IgD-negative memory B cell (primary cell): Measurements from ENCODE around the gene KLHDC8B. TPM values are rescaled to one million over a fixed set of nuclear protein-coding genes. Genes with fewer than 3 reads are reported as not detected.
A peak's percentile ranks its signal among the peaks of the same experiment; 100 is the strongest.

Experiments
- H3K27ac Mint-ChIP-seq, 3 donors: one replicate each; pipeline ENCODE4 v1.8.0; 2020 to 2022; ENCODE audit warnings: mild to moderate bottlenecking in 3 of 3, mixed read lengths in 3 of 3, moderate library complexity in 1 of 3
- H3K27me3 Mint-ChIP-seq: one replicate; pipeline ENCODE4 v1.8.0; 2021; ENCODE audit warnings: mixed read lengths
- H3K36me3 Mint-ChIP-seq: one replicate; pipeline ENCODE4 v1.8.0; 2020; ENCODE audit warnings: mild to moderate bottlenecking, mixed read lengths
- H3K4me1 Mint-ChIP-seq, 3 donors: one replicate each; pipeline ENCODE4 v1.8.0; 2020 to 2022; ENCODE audit warnings: mixed read lengths in 3 of 3, mild to moderate bottlenecking in 1 of 3
- H3K4me3 Mint-ChIP-seq, 4 donors: one replicate each; pipeline ENCODE4 v1.8.0; 2020 to 2022; ENCODE audit warnings: mild to moderate bottlenecking in 4 of 4, mixed read lengths in 4 of 4, moderate library complexity in 3 of 4
- H3K9me3 Mint-ChIP-seq, 3 donors: one replicate each; pipeline ENCODE4 v1.8.0; 2020 to 2021; ENCODE audit warnings: mixed read lengths in 3 of 3, mild to moderate bottlenecking in 1 of 3
- polyA plus RNA-seq: library from polyadenylated mRNA; unstranded; fragments of 300-500 nt; fragmentation: Illumina TruSeq; gene quantifications from one replicate; pipeline ENCODE4 v1.2.3, GENCODE V29; 2021

KLHDC8B gene
- polyA plus RNA-seq, 1 donor from 2014 or later = 0.54 TPM

- Mint-ChIP-seq H3K36me3 (peaks cover 4% of the 10 kb centered on the region), H3K27ac (peak within 1 kb of the TSS; percentile 84 to 98 (median 90)), H3K4me1 (peaks cover 13 to 22% (median 16%) of the 10 kb centered on the region in 3 donors), H3K4me3 (peak within 1 kb of the TSS; percentile 85 to 96 (median 93)), H3K9me3 (no peaks in the 10 kb centered on the region), H3K27me3 (peaks cover 3% of the 10 kb centered on the region)
Observed at GRCh38 chr3:49165771-49166751, 5.3 kb upstream of the KLHDC8B start, which contains the start of gene CCDC71. Gene CCDC71, minus strand, starts transcription at chr3:49166331. Its CDS starts 2,123 bp downstream, at chr3:49164208.

- peak overlapping the region; percentile 85 to 94 (median 90) for H3K4me3 Mint-ChIP-seq
- H3K4me1 Mint-ChIP-seq = peaks cover 14 to 22% (median 18%) of the 10 kb centered on the region in 3 donors
- peaks cover 4% of the 10 kb centered on the region for H3K36me3 Mint-ChIP-seq
Observed at GRCh38 chr3:49166752-49167556, 4.4 kb upstream of the KLHDC8B start.

GRCh38 chr3:49170744-49171118 lies 667 bp upstream of the KLHDC8B start:
- Mint-ChIP-seq H3K36me3 (peaks cover 4% of the 10 kb centered on the region), H3K4me1 (peaks cover 5 to 10% (median 5%) of the 10 kb centered on the region in 3 donors), H3K4me3 (peak overlapping the region in 3 of 4 donors; percentile 81 to 91 (median 81)), H3K9me3 (no peaks in the 10 kb centered on the region), H3K27me3 (peaks cover 5% of the 10 kb centered on the region), H3K27ac (peak overlapping the region in 2 of 3 donors; percentile 25 to 94)

More at GRCh38 chr3:49166752-49167556, 4.4 kb upstream of the KLHDC8B start:
- no peaks in the 10 kb centered on the region for H3K9me3 Mint-ChIP-seq
- H3K27ac Mint-ChIP-seq = peak overlapping the region; percentile 68 to 98 (median 90)
- H3K27me3 Mint-ChIP-seq = peaks cover 5% of the 10 kb centered on the region

- peak overlapping the region in 3 of 4 donors; percentile 40 to 79 (median 45) for H3K4me3 Mint-ChIP-seq
- H3K9me3 Mint-ChIP-seq = no peaks in the 10 kb centered on the region
- H3K4me1 Mint-ChIP-seq = peaks cover 2 to 8% (median 5%) of the 10 kb centered on the region in 3 donors
- no peak overlapping the region for H3K27ac Mint-ChIP-seq
- H3K36me3 Mint-ChIP-seq = peaks cover 4% of the 10 kb centered on the region
- H3K27me3 Mint-ChIP-seq = peaks cover 5% of the 10 kb centered on the region
Observed at GRCh38 chr3:49171775-49172500, 540 bp downstream of the KLHDC8B start.

- no peak overlapping the region for H3K27ac Mint-ChIP-seq
- peaks cover 2 to 8% (median 5%) of the 10 kb centered on the region in 3 donors for H3K4me1 Mint-ChIP-seq
- H3K4me3 Mint-ChIP-seq = peak overlapping the region in 2 of 4 donors; percentile 39 to 40
- H3K27me3 Mint-ChIP-seq = peaks cover 5% of the 10 kb centered on the region
- no peaks in the 10 kb centered on the region for H3K9me3 Mint-ChIP-seq
- peaks cover 4% of the 10 kb centered on the region for H3K36me3 Mint-ChIP-seq
Observed at GRCh38 chr3:49172551-49173041, 1.2 kb downstream of the KLHDC8B start.

- Mint-ChIP-seq H3K9me3 (no peaks in the 10 kb centered on the region), H3K27me3 (peaks cover 12% of the 10 kb centered on the region), H3K27ac (no peak overlapping the region), H3K36me3 (peaks cover 4% of the 10 kb centered on the region), H3K4me1 (peaks cover 2 to 8% (median 5%) of the 10 kb centered on the region in 3 donors), H3K4me3 (no peak overlapping the region)
Observed at GRCh38 chr3:49173116-49173791, 1.9 kb downstream of the KLHDC8B start.

GRCh38 chr3:49173792-49174170 lies 2.4 kb downstream of the KLHDC8B start:
- Mint-ChIP-seq H3K36me3 (peaks cover 3% of the 10 kb centered on the region), H3K27ac (no peak overlapping the region), H3K27me3 (peaks cover 13% of the 10 kb centered on the region), H3K4me3 (no peak overlapping the region), H3K4me1 (peaks cover 2 to 8% (median 5%) of the 10 kb centered on the region in 3 donors), H3K9me3 (no peaks in the 10 kb centered on the region)

GRCh38 chr3:49174397-49174985 lies 3.1 kb downstream of the KLHDC8B start:
- Mint-ChIP-seq H3K4me3 (no peak overlapping the region), H3K9me3 (no peaks in the 10 kb centered on the region), H3K27me3 (peaks cover 16% of the 10 kb centered on the region), H3K27ac (no peak overlapping the region), H3K4me1 (peaks cover 2 to 8% (median 5%) of the 10 kb centered on the region in 3 donors), H3K36me3 (peaks cover 2% of the 10 kb centered on the region)

- peaks cover 17% of the 10 kb centered on the region for H3K27me3 Mint-ChIP-seq
- H3K9me3 Mint-ChIP-seq = no peaks in the 10 kb centered on the region
- H3K4me3 Mint-ChIP-seq = peak overlapping the region in 1 of 4 donors; percentile 23
- H3K27ac Mint-ChIP-seq = no peak overlapping the region
- peaks cover 2 to 6% (median 5%) of the 10 kb centered on the region in 3 donors for H3K4me1 Mint-ChIP-seq
- H3K36me3 Mint-ChIP-seq = no peaks in the 10 kb centered on the region
Observed at GRCh38 chr3:49175530-49175929, 4.1 kb downstream of the KLHDC8B start.

- peaks cover 16% of the 10 kb centered on the region for H3K27me3 Mint-ChIP-seq
- no peak overlapping the region for H3K4me3 Mint-ChIP-seq
- H3K36me3 Mint-ChIP-seq = no peaks in the 10 kb centered on the region
- peaks cover 0 to under 1% (median 0%) of the 10 kb centered on the region in 3 donors for H3K4me1 Mint-ChIP-seq
- no peak overlapping the region for H3K27ac Mint-ChIP-seq
- H3K9me3 Mint-ChIP-seq = no peaks in the 10 kb centered on the region
Observed at GRCh38 chr3:49177073-49177472, 5.7 kb downstream of the KLHDC8B start.

GRCh38 chr3:49180116-49180515 lies 8.7 kb downstream of the KLHDC8B start:
- Mint-ChIP-seq H3K4me1 (no peaks in the 10 kb centered on the region), H3K27me3 (peaks cover 16% of the 10 kb centered on the region), H3K27ac (no peak overlapping the region), H3K36me3 (no peaks in the 10 kb centered on the region), H3K9me3 (peaks cover 0 to 1% (median 0%) of the 10 kb centered on the region in 3 donors), H3K4me3 (no peak overlapping the region)

GRCh38 chr3:49181351-49181750 lies 10.0 kb downstream of the KLHDC8B start:
- peaks cover 0 to 1% (median 0%) of the 10 kb centered on the region in 3 donors for H3K9me3 Mint-ChIP-seq
- H3K27ac Mint-ChIP-seq = no peak overlapping the region
- H3K4me3 Mint-ChIP-seq = no peak overlapping the region
- H3K27me3 Mint-ChIP-seq = peaks cover 16% of the 10 kb centered on the region
- no peaks in the 10 kb centered on the region for H3K36me3 Mint-ChIP-seq
- no peaks in the 10 kb centered on the region for H3K4me1 Mint-ChIP-seq

- Mint-ChIP-seq H3K4me1 (no peaks in the 10 kb centered on the region), H3K27ac (no peak overlapping the region), H3K4me3 (no peak overlapping the region), H3K36me3 (no peaks in the 10 kb centered on the region), H3K27me3 (peaks cover 17% of the 10 kb centered on the region), H3K9me3 (peaks cover 0 to 1% (median 0%) of the 10 kb centered on the region in 3 donors)
Observed at GRCh38 chr3:49182682-49183081, 11.3 kb downstream of the KLHDC8B start.
